A549 (cell line): Measurements from ENCODE around the gene ATP8A1.

ENCODE experiments used
- CTCF ChIP-seq: fragments of >200 bp; sonication (Bioruptor Twin); formaldehyde crosslinking; IDR thresholded peaks from 3 replicates; pipeline ENCODE4 v1.5.1; 2016
- MAFK ChIP-seq: fragments of 450-650 bp; IDR thresholded peaks from 2 replicates; pipeline ENCODE4 v1.6.1; 2014; ENCODE audit not compliant: partially characterized antibody
- POLR2A ChIP-seq: IDR thresholded peaks from 2 replicates; pipeline ENCODE4 v1.6.1; 2012; ENCODE audit warnings: mild to moderate bottlenecking, low read length
- SREBF2 ChIP-seq: fragments of 450-650 bp; IDR thresholded peaks from 2 replicates; pipeline ENCODE4 v1.6.1; 2014; ENCODE audit warnings: mild to moderate bottlenecking, moderate library complexity
- ZC3H11A ChIP-seq: fragments of 450-650 bp; IDR thresholded peaks from 2 replicates; pipeline ENCODE4 v1.6.1; 2014; ENCODE audit warnings: antibody characterized with exemption, mild to moderate bottlenecking

- TF ChIP-seq CTCF (no peak), POLR2A (no peak), MAFK (no peak), ZC3H11A (no peak), SREBF2 (no peak)
These were observed 30.2 kb downstream of the ATP8A1 start for GRCh38 chr4:42626629-42627146.
